ENCODE results near the gene CAPNS1.

CAPNS1 gene

GRCh38 chr19:36139473-36140303 is at the start of gene CAPNS1:
Gene CAPNS1 (plus strand): TSS chr19:36140066. CDS start chr19:36141012, 946 bp downstream.
- peak within 1 kb of the TSS; percentile 91 for H3K27ac ChIP-seq (ENCODE audit: low read depth, low read length)
- H3K4me3 ChIP-seq (ENCODE audit: low read depth, low read length): peak within 1 kb of the TSS; percentile 91
- peaks cover 14% of the 10 kb centered on the region for H3K4me1 ChIP-seq (ENCODE audit: control insufficient read depth, insufficient read depth, low read length, unreplicated experiment)
- H3K27me3 ChIP-seq (ENCODE audit: insufficient read depth, low read length): no peaks in the 10 kb centered on the region
- peak within 1 kb of the TSS; percentile 65 for H2AFZ ChIP-seq (ENCODE audit: low read length, unreplicated experiment)
- H3K36me3 ChIP-seq (ENCODE audit: insufficient read depth, low read length): peaks cover 6% of the 10 kb centered on the region; the same call in 1 of the 2 replicates
- peaks cover 18% of the 10 kb centered on the region for H3K79me2 ChIP-seq (ENCODE audit: control insufficient read depth, insufficient read depth, low read length, unreplicated experiment)

GRCh38 chr19:36090910-36091695 is 48.8 kb upstream of the CAPNS1 start:
- no peak overlapping the region for H3K4me3 ChIP-seq (ENCODE audit: low read depth, low read length)
- no peaks in the 10 kb centered on the region for H3K4me1 ChIP-seq (ENCODE audit: control insufficient read depth, insufficient read depth, low read length, unreplicated experiment)
- no peaks in the 10 kb centered on the region for H3K79me2 ChIP-seq (ENCODE audit: control insufficient read depth, insufficient read depth, low read length, unreplicated experiment)
- H2AFZ ChIP-seq (ENCODE audit: low read length, unreplicated experiment): no peak overlapping the region
- no peaks in the 10 kb centered on the region for H3K36me3 ChIP-seq (ENCODE audit: insufficient read depth, low read length)
- H3K27ac ChIP-seq (ENCODE audit: low read depth, low read length): no peak overlapping the region
- H3K27me3 ChIP-seq (ENCODE audit: insufficient read depth, low read length): no peaks in the 10 kb centered on the region

GRCh38 chr19:36092566-36092965 is 47.3 kb upstream of the CAPNS1 start:
- no peaks in the 10 kb centered on the region for H3K36me3 ChIP-seq (ENCODE audit: insufficient read depth, low read length)

GRCh38 chr19:36093146-36093662 is 46.7 kb upstream of the CAPNS1 start:
- H3K4me3 ChIP-seq (ENCODE audit: low read depth, low read length): no peak overlapping the region
- no peaks in the 10 kb centered on the region for H3K27me3 ChIP-seq (ENCODE audit: insufficient read depth, low read length)
- H3K79me2 ChIP-seq (ENCODE audit: control insufficient read depth, insufficient read depth, low read length, unreplicated experiment): no peaks in the 10 kb centered on the region
- H3K36me3 ChIP-seq (ENCODE audit: insufficient read depth, low read length): no peaks in the 10 kb centered on the region
- H3K4me1 ChIP-seq (ENCODE audit: control insufficient read depth, insufficient read depth, low read length, unreplicated experiment): no peaks in the 10 kb centered on the region
- no peak overlapping the region for H2AFZ ChIP-seq (ENCODE audit: low read length, unreplicated experiment)
- no peak overlapping the region for H3K27ac ChIP-seq (ENCODE audit: low read depth, low read length)

More at GRCh38 chr19:36092566-36092965, 47.3 kb upstream of the CAPNS1 start:
- Histone ChIP-seq H3K27ac (ENCODE audit: low read depth, low read length) (no peak overlapping the region), H2AFZ (ENCODE audit: low read length, unreplicated experiment) (no peak overlapping the region), H3K27me3 (ENCODE audit: insufficient read depth, low read length) (no peaks in the 10 kb centered on the region), H3K79me2 (ENCODE audit: control insufficient read depth, insufficient read depth, low read length, unreplicated experiment) (no peaks in the 10 kb centered on the region), H3K4me3 (ENCODE audit: low read depth, low read length) (no peak overlapping the region), H3K4me1 (ENCODE audit: control insufficient read depth, insufficient read depth, low read length, unreplicated experiment) (no peaks in the 10 kb centered on the region)

DNA sequence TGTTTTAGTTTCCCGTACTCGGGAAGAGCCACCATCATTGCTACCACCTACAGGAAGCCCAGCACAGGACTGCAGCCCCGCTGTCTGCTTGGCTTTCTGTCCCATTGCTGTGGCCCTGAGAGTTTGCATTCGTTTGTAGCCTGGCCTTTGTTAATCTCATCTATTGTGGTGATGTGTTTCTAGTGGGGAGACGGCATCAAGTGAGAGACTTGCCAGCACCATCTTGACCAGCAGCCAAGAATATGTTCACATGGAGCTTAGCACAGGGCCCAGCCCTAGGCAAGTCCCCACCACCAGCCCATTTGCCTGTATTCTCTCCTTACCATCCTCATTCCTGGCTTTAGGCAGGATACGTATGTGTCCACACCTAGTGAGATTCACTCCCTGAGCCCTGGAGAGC is 46.2 kb upstream of the CAPNS1 start:
- no peaks in the 10 kb centered on the region for H3K79me2 ChIP-seq (ENCODE audit: control insufficient read depth, insufficient read depth, low read length, unreplicated experiment)
- H3K4me3 ChIP-seq (ENCODE audit: low read depth, low read length): no peak overlapping the region
- H3K27me3 ChIP-seq (ENCODE audit: insufficient read depth, low read length): no peaks in the 10 kb centered on the region
- no peaks in the 10 kb centered on the region for H3K4me1 ChIP-seq (ENCODE audit: control insufficient read depth, insufficient read depth, low read length, unreplicated experiment)
- H3K36me3 ChIP-seq (ENCODE audit: insufficient read depth, low read length): no peaks in the 10 kb centered on the region
- H2AFZ ChIP-seq (ENCODE audit: low read length, unreplicated experiment): no peak overlapping the region
- no peak overlapping the region for H3K27ac ChIP-seq (ENCODE audit: low read depth, low read length)

GRCh38 chr19:36097036-36097435 is 42.8 kb upstream of the CAPNS1 start:
- Histone ChIP-seq H3K4me3 (ENCODE audit: low read depth, low read length) (no peak overlapping the region), H3K36me3 (ENCODE audit: insufficient read depth, low read length) (no peaks in the 10 kb centered on the region), H2AFZ (ENCODE audit: low read length, unreplicated experiment) (no peak overlapping the region), H3K79me2 (ENCODE audit: control insufficient read depth, insufficient read depth, low read length, unreplicated experiment) (no peaks in the 10 kb centered on the region), H3K27me3 (ENCODE audit: insufficient read depth, low read length) (no peaks in the 10 kb centered on the region), H3K4me1 (ENCODE audit: control insufficient read depth, insufficient read depth, low read length, unreplicated experiment) (no peaks in the 10 kb centered on the region), H3K27ac (ENCODE audit: low read depth, low read length) (no peak overlapping the region)

GRCh38 chr19:36099166-36099785 is 40.6 kb upstream of the CAPNS1 start:
- H3K27ac ChIP-seq (ENCODE audit: low read depth, low read length): no peak overlapping the region
- H3K4me3 ChIP-seq (ENCODE audit: low read depth, low read length): no peak overlapping the region

GRCh38 chr19:36100476-36100875 is 39.4 kb upstream of the CAPNS1 start:
- no peaks in the 10 kb centered on the region for H3K4me1 ChIP-seq (ENCODE audit: control insufficient read depth, insufficient read depth, low read length, unreplicated experiment)
- H3K27me3 ChIP-seq (ENCODE audit: insufficient read depth, low read length): no peaks in the 10 kb centered on the region
- no peaks in the 10 kb centered on the region for H3K36me3 ChIP-seq (ENCODE audit: insufficient read depth, low read length)
- H3K79me2 ChIP-seq (ENCODE audit: control insufficient read depth, insufficient read depth, low read length, unreplicated experiment): no peaks in the 10 kb centered on the region
- H2AFZ ChIP-seq (ENCODE audit: low read length, unreplicated experiment): no peak overlapping the region
- no peak overlapping the region for H3K27ac ChIP-seq (ENCODE audit: low read depth, low read length)
- no peak overlapping the region for H3K4me3 ChIP-seq (ENCODE audit: low read depth, low read length)

More at GRCh38 chr19:36099166-36099785, 40.6 kb upstream of the CAPNS1 start:
- no peak overlapping the region for H2AFZ ChIP-seq (ENCODE audit: low read length, unreplicated experiment)
- H3K79me2 ChIP-seq (ENCODE audit: control insufficient read depth, insufficient read depth, low read length, unreplicated experiment): no peaks in the 10 kb centered on the region
- no peaks in the 10 kb centered on the region for H3K27me3 ChIP-seq (ENCODE audit: insufficient read depth, low read length)
- H3K4me1 ChIP-seq (ENCODE audit: control insufficient read depth, insufficient read depth, low read length, unreplicated experiment): no peaks in the 10 kb centered on the region
- H3K36me3 ChIP-seq (ENCODE audit: insufficient read depth, low read length): no peaks in the 10 kb centered on the region

GRCh38 chr19:36101550-36102327 is 38.1 kb upstream of the CAPNS1 start:
- H3K4me3 ChIP-seq (ENCODE audit: low read depth, low read length): no peak overlapping the region
- H3K36me3 ChIP-seq (ENCODE audit: insufficient read depth, low read length): no peaks in the 10 kb centered on the region
- no peak overlapping the region for H2AFZ ChIP-seq (ENCODE audit: low read length, unreplicated experiment)
- no peaks in the 10 kb centered on the region for H3K4me1 ChIP-seq (ENCODE audit: control insufficient read depth, insufficient read depth, low read length, unreplicated experiment)
- H3K79me2 ChIP-seq (ENCODE audit: control insufficient read depth, insufficient read depth, low read length, unreplicated experiment): no peaks in the 10 kb centered on the region
- H3K27me3 ChIP-seq (ENCODE audit: insufficient read depth, low read length): no peaks in the 10 kb centered on the region
- H3K27ac ChIP-seq (ENCODE audit: low read depth, low read length): no peak overlapping the region

Data from ACC112 (cell line).